Forelimb muscle (tissue), 1 donor: ENCODE data around the gene PLTP. TPM values are rescaled to one million over a fixed set of nuclear protein-coding genes. Genes with fewer than 3 reads are reported as not detected.

ENCODE experiments used
- DNase-seq: peaks from one replicate; pipeline ENCODE4 v3.0.0-alpha.2; 2013; ENCODE audit warnings: low read depth
- polyA plus RNA-seq: library from polyadenylated mRNA; unstranded; fragments of 120-200 nt; gene quantifications from one replicate; pipeline ENCODE4 v1.2.1, GENCODE V29; 2013; ENCODE audit not compliant: insufficient read length

PLTP gene
- polyA plus RNA-seq, 1 donor: 15.3 TPM

GRCh38 chr20:45898285-45898684 lies 13.7 kb downstream of the PLTP start:
- no peak for DNase-seq

- no peak for DNase-seq
These were observed 14.3 kb downstream of the PLTP start for GRCh38 chr20:45897692-45898091.

GRCh38 chr20:45897289-45897688 lies 14.7 kb downstream of the PLTP start:
- DNase-seq: no peak

GRCh38 chr20:45896641-45897161 lies 15.3 kb downstream of the PLTP start:
- DNase-seq: no peak

GRCh38 chr20:45894797-45895196 lies 17.2 kb downstream of the PLTP start:
- no peak for DNase-seq

- no peak for DNase-seq
These were observed 18.1 kb downstream of the PLTP start for GRCh38 chr20:45893831-45894230.

GRCh38 chr20:45892828-45893500 lies 19.0 kb downstream of the PLTP start:
- no peak for DNase-seq

GRCh38 chr20:45892049-45892825 lies 19.7 kb downstream of the PLTP start:
- DNase-seq: no peak

GRCh38 chr20:45890985-45891983 lies 20.7 kb downstream of the PLTP start, which contains the start of the genes CTSA and NEURL2:
CTSA (plus strand) TSS chr20:45891335; CDS start chr20:45891569, 234 bp downstream.
NEURL2 (minus strand) TSS chr20:45891208; CDS start chr20:45890991, 217 bp downstream.
- DNase-seq: peak; percentile 78

- peak; percentile 70 for DNase-seq
These were observed 21.6 kb downstream of the PLTP start for GRCh38 chr20:45890077-45890984.

- no peak for DNase-seq
These were observed 23.3 kb downstream of the PLTP start for GRCh38 chr20:45888681-45889080.

- DNase-seq: no peak
These were observed 24.6 kb downstream of the PLTP start, which contains the start of gene SPATA25 for GRCh38 chr20:45887346-45887715. SPATA25 (minus strand) TSS chr20:45887622; CDS start chr20:45887590, 32 bp downstream.

- no peak for DNase-seq
These were observed 25.2 kb downstream of the PLTP start for GRCh38 chr20:45886590-45887345.

- no peak for DNase-seq
These were observed 28.9 kb downstream of the PLTP start for GRCh38 chr20:45883100-45883469.

GRCh38 chr20:45882469-45883099 lies 29.4 kb downstream of the PLTP start:
- no peak for DNase-seq

GRCh38 chr20:45880988-45881788 lies 30.8 kb downstream of the PLTP start, which contains the start of gene ZSWIM1:
ZSWIM1 (plus strand) TSS chr20:45881227; CDS start chr20:45882593, 1,366 bp downstream.
- peak; percentile 99 for DNase-seq

GRCh38 chr20:45878076-45878761 lies 33.7 kb downstream of the PLTP start:
- DNase-seq: no peak

- DNase-seq: no peak
These were observed 37.4 kb downstream of the PLTP start for GRCh38 chr20:45874576-45874975.
